GM13976 (cell line): Measurements from ENCODE around the gene PAPLN.

Source experiments
- DNase-seq: peaks from one replicate; pipeline ENCODE4 v3.0.0; 2012; ENCODE audit warnings: low spot score
- in situ Hi-C: fragments of 300-500 bp; cut with MboI; formaldehyde crosslinking; loops from one replicate; pipeline ENCODE4 v1.12.0; 2022; ENCODE audit warnings: low sequenced_read_pairs, mixed read lengths, inconsistent platforms; ENCODE audit not compliant: unreplicated experiment
- TF ChIP-seq, protein P1 (sequence below): IDR thresholded peaks from 2 replicates; pipeline ENCODE4 v1.5.1; 2012; ENCODE audit warnings: borderline replicate concordance, mild to moderate bottlenecking; ENCODE audit not compliant: insufficient read depth; ENCODE audit errors: extremely low read depth, missing control alignments, control extremely low read depth

The PAPLN gene

DNA sequence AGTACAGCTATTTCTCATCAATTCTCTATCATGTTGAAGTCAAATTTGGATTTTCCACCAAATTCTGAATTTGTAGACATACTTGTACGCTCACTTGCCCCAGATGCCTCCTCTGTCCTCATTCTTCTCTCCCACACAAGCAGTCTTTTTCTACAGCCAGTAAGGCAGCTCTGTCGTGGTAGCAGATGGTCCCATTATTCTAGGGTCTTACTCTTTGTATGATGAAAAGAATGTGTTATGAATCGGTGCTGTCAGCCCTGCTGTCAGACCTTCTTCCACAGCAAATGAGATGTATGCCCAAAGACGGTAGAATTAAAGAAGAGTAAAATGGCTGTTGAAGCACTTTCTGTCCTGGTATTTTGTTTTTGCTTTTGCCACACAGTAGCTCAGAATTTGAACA lies 17.2 kb upstream of the PAPLN start:
- TF ChIP-seq, protein P1, sequence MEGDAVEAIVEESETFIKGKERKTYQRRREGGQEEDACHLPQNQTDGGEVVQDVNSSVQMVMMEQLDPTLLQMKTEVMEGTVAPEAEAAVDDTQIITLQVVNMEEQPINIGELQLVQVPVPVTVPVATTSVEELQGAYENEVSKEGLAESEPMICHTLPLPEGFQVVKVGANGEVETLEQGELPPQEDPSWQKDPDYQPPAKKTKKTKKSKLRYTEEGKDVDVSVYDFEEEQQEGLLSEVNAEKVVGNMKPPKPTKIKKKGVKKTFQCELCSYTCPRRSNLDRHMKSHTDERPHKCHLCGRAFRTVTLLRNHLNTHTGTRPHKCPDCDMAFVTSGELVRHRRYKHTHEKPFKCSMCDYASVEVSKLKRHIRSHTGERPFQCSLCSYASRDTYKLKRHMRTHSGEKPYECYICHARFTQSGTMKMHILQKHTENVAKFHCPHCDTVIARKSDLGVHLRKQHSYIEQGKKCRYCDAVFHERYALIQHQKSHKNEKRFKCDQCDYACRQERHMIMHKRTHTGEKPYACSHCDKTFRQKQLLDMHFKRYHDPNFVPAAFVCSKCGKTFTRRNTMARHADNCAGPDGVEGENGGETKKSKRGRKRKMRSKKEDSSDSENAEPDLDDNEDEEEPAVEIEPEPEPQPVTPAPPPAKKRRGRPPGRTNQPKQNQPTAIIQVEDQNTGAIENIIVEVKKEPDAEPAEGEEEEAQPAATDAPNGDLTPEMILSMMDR = no peak
- DNase-seq = no peak

DNA sequence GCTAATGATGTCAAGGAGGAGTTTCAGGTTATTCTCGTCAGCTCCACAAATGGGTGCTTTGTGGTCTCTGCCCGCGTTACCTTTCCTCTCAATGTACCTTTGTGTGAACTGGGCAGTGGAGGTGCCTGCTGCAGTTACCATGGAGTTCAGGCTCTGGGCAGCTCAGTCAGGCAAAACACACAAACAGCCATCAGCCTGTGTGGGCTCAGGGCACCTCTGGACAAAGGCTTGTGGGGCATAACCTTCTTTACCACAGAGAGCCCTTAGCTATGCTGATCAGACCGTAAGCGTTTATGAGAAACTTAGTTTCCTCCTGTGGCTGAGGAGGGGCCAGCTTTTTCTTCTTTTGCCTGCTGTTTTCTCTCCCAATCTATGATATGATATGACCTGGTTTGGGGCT lies 16.7 kb upstream of the PAPLN start:
- no peak for DNase-seq
- in situ Hi-C loops = no loop called here
- TF ChIP-seq, protein P1 = no peak

More for the DNA sequence above, 17.2 kb upstream of the PAPLN start:
- in situ Hi-C loops = no loop called here

DNA sequence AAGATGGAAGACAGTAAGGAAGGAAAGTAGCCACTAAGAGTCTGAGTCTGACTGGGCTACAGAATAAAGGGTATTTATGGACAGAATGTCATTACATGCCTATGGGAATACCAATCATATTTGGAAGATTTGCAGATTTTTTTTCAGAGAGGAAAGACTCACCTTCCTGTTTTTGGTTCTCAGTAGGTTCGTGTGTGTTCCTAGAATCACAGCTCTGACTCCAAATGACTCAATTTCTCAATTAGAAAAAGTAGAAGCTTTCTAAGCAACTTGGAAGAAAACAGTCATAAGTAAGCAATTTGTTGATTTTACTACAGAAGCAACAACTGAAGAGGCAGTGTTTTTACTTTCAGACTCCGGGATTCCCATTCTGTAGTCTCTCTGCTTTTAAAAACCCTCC lies 15.4 kb upstream of the PAPLN start:
- TF ChIP-seq, protein P1 = no peak
- DNase-seq = no peak
- in situ Hi-C loops = no loop called here

DNA sequence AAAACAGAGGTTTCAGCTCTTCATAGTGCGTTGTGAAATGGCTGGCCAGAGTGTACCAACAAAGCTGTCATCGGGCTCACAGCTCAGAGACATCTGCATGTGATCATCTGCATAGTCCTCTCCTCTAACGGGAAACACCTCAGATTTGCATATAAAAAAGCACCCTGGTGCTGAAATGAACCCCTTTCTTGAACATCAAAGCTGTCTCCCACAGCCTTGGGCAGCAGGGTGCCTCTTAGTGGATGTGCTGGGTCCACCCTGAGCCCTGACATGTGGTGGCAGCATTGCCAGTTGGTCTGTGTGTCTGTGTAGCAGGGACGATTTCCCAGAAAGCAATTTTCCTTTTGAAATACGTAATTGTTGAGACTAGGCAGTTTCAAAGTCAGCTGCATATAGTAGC lies 14.3 kb upstream of the PAPLN start:
- TF ChIP-seq, protein P1 = no peak
- DNase-seq = peak; percentile 56
- in situ Hi-C loops = no loop called here

DNA sequence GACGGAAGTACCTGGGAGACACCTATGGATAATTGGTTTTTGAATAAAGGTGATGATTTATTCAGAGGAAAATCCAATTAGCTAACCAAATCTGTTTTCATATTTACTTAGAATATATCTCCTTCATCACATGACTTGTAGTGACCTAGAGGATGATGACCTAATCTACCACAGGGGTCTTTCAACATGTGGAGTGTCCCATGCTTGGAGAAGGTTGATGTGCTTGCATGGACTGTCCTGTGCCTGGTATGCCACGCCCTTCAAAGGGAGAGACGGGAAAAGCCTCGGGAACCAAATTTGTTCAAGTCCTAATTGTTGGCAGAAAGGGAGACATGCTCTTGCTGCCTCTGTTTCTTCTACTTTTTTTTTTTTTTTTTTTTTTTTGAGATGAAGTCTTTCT lies 11.8 kb upstream of the PAPLN start:
- TF ChIP-seq, protein P1 = no peak
- no peak for DNase-seq
- in situ Hi-C loops = no loop called here

DNA sequence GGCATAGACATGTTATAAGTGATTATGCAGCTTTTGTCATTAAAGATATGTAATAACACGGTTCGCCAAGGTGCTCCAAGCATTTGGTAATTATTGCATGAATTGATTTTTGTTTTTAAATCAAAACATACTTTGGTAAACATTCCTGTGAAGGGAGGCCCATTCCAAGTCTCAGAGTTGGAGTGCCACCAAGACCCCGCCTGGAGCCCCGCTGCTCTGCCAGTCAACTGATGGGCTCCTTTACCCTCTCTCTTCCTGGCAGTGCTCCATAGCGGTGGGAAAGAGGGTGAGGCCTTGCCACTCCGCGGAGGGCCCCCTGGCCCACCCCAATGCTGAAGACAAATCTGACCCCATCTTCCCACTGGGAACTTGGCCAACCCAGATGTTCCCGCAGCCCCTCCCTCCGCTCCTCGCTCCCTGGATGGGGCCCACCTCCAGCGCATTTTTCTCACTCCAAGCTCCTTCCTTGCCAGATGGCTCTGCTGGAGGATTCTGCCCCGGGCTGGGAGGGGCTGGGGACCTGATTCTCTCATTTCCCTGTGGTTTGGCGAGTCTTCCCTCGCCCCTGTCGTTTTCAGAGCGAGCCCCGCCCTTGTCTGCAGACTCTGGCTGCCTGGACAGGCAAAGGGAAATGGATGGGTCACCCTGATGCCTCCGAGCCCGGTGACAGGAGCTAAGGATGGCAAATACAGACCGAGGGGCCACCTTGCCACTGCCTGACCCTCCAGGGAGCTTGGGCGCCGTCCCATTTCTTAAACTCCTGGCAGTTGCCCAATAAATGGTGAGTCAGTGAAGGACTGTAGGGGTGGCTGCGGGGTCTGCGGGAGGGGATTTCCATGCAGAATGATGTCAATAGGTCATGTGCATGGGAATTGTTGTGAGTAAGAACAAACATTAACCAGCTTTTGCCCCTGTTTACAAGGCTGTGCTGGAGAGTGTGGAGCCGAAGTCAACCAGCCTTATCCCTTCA lies 9.2 kb upstream of the PAPLN start:
- no peak for DNase-seq
- in situ Hi-C loops = no loop called here
- TF ChIP-seq, protein P1 = no peak
